Measurements from ENCODE around the gene HMG20B. TPM values are rescaled to one million over a fixed set of nuclear protein-coding genes. Genes with fewer than 3 reads are reported as not detected.

HMG20B gene
- total RNA-seq: 10 to 100 TPM; 79.9 to 81.9 (median 81.4) TPM
- long read RNA-seq, donor 1, transcript HMG20B-202 (10 exons, 1,596 nt): major isoform, 153 of 228 reads
- long read RNA-seq, donor 1, partial matches to known transcripts: 44 of 228 reads
- long read RNA-seq, donor 1, other reads (novel, unspliced or antisense): 30 of 228 reads
- long read RNA-seq, donor 2, transcript HMG20B-202 (10 exons, 1,596 nt): major isoform, 82 of 112 reads
- long read RNA-seq, donor 2, partial matches to known transcripts: 21 of 112 reads
- long read RNA-seq, donor 2, other reads (novel, unspliced or antisense): 9 of 112 reads

DNA sequence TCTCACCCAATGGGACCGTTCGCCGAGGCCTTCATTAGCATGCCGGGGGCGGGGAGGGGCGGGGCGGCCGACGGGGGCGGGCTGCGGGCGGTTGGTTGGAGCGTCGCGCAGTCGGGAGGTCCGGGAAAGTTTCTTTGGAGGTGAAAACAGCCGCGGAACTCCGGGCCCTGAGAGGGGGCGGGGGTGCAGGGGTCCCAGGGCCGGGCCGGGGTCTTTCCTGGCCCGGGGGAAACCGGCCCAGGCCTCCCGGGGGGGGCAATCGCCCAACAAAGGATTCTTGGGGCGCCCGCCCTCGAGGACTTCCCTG lies at the start of gene HMG20B:
Gene HMG20B, plus strand, starts transcription at position 90 of the 307 bp plus-strand sequence. CDS start 366 bp downstream, outside the sequence.
- Histone ChIP-seq H3K9me3 (no peaks in the 10 kb centered on the region), H3K36me3 (ENCODE audit: low read depth) (no peaks in the 10 kb centered on the region), H3K4me3 (peak within 1 kb of the TSS; percentile 91), H3K4me1 (ENCODE audit: low read depth) (peaks cover 35% of the 10 kb centered on the region)
- ATAC-seq (no peak), DNase-seq (no peak)
- TF ChIP-seq, protein P1, sequence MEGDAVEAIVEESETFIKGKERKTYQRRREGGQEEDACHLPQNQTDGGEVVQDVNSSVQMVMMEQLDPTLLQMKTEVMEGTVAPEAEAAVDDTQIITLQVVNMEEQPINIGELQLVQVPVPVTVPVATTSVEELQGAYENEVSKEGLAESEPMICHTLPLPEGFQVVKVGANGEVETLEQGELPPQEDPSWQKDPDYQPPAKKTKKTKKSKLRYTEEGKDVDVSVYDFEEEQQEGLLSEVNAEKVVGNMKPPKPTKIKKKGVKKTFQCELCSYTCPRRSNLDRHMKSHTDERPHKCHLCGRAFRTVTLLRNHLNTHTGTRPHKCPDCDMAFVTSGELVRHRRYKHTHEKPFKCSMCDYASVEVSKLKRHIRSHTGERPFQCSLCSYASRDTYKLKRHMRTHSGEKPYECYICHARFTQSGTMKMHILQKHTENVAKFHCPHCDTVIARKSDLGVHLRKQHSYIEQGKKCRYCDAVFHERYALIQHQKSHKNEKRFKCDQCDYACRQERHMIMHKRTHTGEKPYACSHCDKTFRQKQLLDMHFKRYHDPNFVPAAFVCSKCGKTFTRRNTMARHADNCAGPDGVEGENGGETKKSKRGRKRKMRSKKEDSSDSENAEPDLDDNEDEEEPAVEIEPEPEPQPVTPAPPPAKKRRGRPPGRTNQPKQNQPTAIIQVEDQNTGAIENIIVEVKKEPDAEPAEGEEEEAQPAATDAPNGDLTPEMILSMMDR (IDR thresholded peaks at IDR 0.05): no peak
- intact Hi-C loops (cut with DNase I, micrococcal nuclease): no loop called here

DNA sequence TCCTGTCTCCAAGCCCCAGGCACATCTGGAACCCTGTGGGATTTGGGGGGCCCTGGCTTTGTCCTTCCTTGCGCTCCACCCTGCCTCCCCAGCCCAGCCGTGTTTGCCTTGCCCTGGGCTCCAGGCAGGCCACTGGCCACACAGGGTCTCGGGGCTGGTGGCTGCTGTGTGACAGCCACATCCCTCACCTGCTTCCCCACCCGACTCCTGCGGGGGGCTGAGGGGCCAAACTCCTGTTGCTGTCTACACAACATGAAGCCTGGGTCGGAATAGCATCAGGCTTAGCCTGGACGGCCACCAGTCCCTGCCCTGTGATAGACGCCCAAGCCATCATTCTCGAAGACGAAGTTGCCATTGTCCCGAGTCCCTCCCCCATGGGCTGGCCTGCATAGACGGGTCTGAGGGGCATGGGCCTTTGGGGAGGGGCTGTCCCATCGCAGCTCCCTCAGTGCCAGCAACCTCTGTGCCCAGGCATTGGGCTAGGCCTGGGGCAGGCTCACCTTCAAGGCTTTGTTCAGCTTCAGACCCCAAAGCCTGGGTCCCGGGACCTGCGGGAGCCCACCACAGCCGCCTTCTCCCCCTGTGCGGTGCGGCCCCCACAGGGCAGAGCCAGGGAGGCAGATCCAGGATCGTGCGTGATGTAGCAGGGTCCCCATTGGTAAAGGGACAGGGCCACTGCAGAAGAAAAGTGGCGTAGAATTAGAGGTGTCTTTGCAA lies 49.2 kb upstream of the HMG20B start:
- DNase-seq: peak in 1 of 3 donors; percentile 29
- peaks cover 5% of the 10 kb centered on the region for H3K36me3 ChIP-seq (ENCODE audit: low read depth)
- TF ChIP-seq, protein P1 (IDR thresholded peaks at IDR 0.05): no peak

DNA sequence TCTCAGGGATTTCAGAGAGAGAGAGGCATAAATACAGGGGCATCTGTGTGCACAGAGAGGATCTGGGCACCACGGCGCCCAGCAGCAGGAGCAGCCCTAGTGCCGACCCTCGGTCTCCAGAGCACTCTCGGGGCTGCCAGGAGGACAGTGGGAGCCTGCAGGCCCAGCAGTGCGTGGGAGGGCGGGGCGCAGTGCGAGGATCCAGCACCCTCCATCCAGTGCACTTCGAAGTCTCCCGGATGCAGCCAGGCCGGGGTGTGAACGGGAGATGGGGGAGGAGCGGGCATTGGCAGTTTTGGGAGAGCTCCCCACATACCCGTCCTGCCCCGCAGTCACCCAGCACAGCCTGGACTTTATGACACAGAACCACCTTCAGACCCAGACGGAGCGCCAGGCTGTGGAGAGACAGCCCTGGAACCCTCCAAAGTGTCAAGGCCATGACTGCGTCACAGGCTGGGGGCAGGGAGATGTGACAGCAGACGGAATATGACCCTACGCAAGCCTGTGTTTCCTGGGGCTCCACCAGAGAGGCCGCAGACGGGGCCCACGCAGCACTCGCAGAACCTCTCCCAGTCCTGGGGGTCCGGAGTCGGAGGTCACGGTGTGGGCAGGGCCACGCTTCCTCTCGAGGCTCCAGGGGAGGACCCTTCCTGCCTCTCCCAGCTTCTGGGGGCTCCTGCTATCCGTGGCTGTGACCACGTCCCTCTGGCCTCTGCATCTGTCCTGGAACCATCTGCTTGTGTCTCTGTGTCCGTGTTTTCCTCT lies 48.5 kb upstream of the HMG20B start:
- DNase-seq (no peak), ATAC-seq (no peak)
- Histone ChIP-seq H3K4me1 (ENCODE audit: low read depth) (no peaks in the 10 kb centered on the region), H3K4me3 (no peak overlapping the region), H3K36me3 (ENCODE audit: low read depth) (peaks cover 5% of the 10 kb centered on the region), H3K9me3 (no peaks in the 10 kb centered on the region)
- intact Hi-C loops (cut with DNase I, micrococcal nuclease): no loop called here
- TF ChIP-seq, protein P1 (IDR thresholded peaks at IDR 0.05): no peak

More for the DNA sequence above, 49.2 kb upstream of the HMG20B start:
- H3K4me3 ChIP-seq: no peak overlapping the region
- no peak for ATAC-seq
- intact Hi-C loops (cut with DNase I, micrococcal nuclease): no loop called here
- H3K9me3 ChIP-seq: no peaks in the 10 kb centered on the region
- H3K4me1 ChIP-seq (ENCODE audit: low read depth): no peaks in the 10 kb centered on the region

DNA sequence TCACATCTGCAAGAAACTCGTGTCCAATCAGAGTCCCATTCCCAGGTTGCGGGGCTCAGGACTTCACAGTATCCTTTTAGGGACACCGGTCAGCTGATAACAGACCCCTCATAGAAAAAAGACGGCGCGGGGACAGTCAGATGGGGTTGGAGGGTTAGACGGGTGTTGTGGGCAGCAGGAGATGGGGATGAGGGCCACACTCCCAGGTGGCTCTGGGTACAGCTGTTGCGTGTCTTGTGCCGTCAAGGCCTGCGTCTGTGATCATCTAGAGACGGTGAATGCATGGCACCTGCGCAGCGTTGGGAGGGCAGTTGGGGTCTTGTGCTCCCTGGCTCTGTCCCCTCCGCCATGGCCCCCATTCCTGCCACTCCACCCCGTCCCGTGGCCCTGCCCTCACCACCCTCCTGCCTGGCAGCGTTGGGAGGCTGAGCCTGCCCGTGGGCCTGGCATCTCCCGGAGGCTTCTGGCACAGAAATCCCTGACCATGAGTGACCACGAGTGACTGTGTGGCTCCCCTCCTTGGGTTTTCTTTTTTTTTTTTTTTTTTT lies 47.8 kb upstream of the HMG20B start:
- H3K4me3 ChIP-seq: no peak overlapping the region

More for the DNA sequence above, 47.8 kb upstream of the HMG20B start:
- ATAC-seq: no peak
- TF ChIP-seq, protein P1 (IDR thresholded peaks at IDR 0.05): no peak
- H3K9me3 ChIP-seq: no peaks in the 10 kb centered on the region
- H3K4me1 ChIP-seq (ENCODE audit: low read depth): no peaks in the 10 kb centered on the region
- intact Hi-C loops (cut with DNase I, micrococcal nuclease): no loop called here
- H3K36me3 ChIP-seq (ENCODE audit: low read depth): peaks cover 5% of the 10 kb centered on the region
- peak in 1 of 3 donors; percentile 47 for DNase-seq
